ENCODE measurements around the gene TRIM17. TPM values are rescaled to one million over a fixed set of nuclear protein-coding genes. Genes with fewer than 3 reads are reported as not detected.

TRIM17 gene
- polyA plus RNA-seq, 1 donor from 2014 or later = 0.14 TPM

DNA sequence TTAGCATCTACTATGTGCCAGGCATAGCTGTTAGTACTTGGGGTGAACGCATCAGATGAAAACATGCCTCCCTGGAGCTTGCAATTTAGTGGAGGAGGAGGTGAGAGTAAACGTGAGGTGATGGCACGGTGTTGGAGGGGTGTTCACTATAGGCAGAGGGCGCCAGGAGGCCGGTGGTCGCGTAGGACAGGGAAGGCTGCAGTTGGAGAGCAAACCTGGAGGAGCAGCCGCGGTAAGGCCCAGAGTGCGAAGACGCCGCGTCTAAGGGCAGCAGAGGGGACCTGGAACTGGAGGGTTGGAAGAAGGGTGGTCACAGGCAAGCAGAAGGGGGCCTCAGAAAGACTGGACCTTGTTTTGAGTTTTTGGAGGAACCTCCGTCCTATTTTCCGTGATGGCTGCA lies 30.2 kb upstream of the TRIM17 start:
- TF ChIP-seq, protein P1, sequence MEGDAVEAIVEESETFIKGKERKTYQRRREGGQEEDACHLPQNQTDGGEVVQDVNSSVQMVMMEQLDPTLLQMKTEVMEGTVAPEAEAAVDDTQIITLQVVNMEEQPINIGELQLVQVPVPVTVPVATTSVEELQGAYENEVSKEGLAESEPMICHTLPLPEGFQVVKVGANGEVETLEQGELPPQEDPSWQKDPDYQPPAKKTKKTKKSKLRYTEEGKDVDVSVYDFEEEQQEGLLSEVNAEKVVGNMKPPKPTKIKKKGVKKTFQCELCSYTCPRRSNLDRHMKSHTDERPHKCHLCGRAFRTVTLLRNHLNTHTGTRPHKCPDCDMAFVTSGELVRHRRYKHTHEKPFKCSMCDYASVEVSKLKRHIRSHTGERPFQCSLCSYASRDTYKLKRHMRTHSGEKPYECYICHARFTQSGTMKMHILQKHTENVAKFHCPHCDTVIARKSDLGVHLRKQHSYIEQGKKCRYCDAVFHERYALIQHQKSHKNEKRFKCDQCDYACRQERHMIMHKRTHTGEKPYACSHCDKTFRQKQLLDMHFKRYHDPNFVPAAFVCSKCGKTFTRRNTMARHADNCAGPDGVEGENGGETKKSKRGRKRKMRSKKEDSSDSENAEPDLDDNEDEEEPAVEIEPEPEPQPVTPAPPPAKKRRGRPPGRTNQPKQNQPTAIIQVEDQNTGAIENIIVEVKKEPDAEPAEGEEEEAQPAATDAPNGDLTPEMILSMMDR (IDR thresholded peaks at IDR 0.05; ENCODE audit: poor library complexity, severe bottlenecking) = no peak
- no peak for TF ChIP-seq MXI1 (conservative IDR thresholded peaks at IDR 0.05; ENCODE audit: poor library complexity, severe bottlenecking)
- no peak for TF ChIP-seq RAD21 (conservative IDR thresholded peaks at IDR 0.05)
- no peak for TF ChIP-seq EP300 (conservative IDR thresholded peaks at IDR 0.05; ENCODE audit: poor library complexity, severe bottlenecking)
- TF ChIP-seq, protein P2, sequence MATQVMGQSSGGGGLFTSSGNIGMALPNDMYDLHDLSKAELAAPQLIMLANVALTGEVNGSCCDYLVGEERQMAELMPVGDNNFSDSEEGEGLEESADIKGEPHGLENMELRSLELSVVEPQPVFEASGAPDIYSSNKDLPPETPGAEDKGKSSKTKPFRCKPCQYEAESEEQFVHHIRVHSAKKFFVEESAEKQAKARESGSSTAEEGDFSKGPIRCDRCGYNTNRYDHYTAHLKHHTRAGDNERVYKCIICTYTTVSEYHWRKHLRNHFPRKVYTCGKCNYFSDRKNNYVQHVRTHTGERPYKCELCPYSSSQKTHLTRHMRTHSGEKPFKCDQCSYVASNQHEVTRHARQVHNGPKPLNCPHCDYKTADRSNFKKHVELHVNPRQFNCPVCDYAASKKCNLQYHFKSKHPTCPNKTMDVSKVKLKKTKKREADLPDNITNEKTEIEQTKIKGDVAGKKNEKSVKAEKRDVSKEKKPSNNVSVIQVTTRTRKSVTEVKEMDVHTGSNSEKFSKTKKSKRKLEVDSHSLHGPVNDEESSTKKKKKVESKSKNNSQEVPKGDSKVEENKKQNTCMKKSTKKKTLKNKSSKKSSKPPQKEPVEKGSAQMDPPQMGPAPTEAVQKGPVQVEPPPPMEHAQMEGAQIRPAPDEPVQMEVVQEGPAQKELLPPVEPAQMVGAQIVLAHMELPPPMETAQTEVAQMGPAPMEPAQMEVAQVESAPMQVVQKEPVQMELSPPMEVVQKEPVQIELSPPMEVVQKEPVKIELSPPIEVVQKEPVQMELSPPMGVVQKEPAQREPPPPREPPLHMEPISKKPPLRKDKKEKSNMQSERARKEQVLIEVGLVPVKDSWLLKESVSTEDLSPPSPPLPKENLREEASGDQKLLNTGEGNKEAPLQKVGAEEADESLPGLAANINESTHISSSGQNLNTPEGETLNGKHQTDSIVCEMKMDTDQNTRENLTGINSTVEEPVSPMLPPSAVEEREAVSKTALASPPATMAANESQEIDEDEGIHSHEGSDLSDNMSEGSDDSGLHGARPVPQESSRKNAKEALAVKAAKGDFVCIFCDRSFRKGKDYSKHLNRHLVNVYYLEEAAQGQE (IDR thresholded peaks at IDR 0.05; ENCODE audit: borderline replicate concordance) = no peak
- TF ChIP-seq SMC3 (conservative IDR thresholded peaks at IDR 0.05; ENCODE audit: poor library complexity) = no peak
- TF ChIP-seq EZH2 (IDR thresholded peaks at IDR 0.05; ENCODE audit: borderline replicate concordance, insufficient read depth, low read length, poor library complexity, severe bottlenecking) = no peak
- no peak for TF ChIP-seq POLR2AphosphoS5 (IDR thresholded peaks at IDR 0.05)
- no peak overlapping the region for H3K4me2 ChIP-seq (ENCODE audit: low read length)
- H3K9me3 ChIP-seq (ENCODE audit: low read length) = no peaks in the 10 kb centered on the region
- no peak overlapping the region for H2AFZ ChIP-seq (ENCODE audit: low read depth, low read length)
- no peak overlapping the region for H3K4me3 ChIP-seq (ENCODE audit: low read length)
- no peaks in the 10 kb centered on the region for H4K20me1 ChIP-seq (ENCODE audit: insufficient read depth)
- no peaks in the 10 kb centered on the region for H3K79me2 ChIP-seq (replicated peaks; ENCODE audit: insufficient read depth, low read length)
- no peak overlapping the region for H3K27ac ChIP-seq (ENCODE audit: low read length)
- no peaks in the 10 kb centered on the region for H3K27me3 ChIP-seq (ENCODE audit: insufficient read depth, low read depth, low read length)
- no peak overlapping the region for H3K9ac ChIP-seq (ENCODE audit: low read length)
- no peaks in the 10 kb centered on the region for H3K36me3 ChIP-seq (ENCODE audit: insufficient read depth, low read length)
- no peaks in the 10 kb centered on the region for H3F3A ChIP-seq (ENCODE audit: insufficient read depth, low read length, poor library complexity, severe bottlenecking)
- H3K9me2 ChIP-seq (ENCODE audit: insufficient read depth, low read length) = no peaks in the 10 kb centered on the region

DNA sequence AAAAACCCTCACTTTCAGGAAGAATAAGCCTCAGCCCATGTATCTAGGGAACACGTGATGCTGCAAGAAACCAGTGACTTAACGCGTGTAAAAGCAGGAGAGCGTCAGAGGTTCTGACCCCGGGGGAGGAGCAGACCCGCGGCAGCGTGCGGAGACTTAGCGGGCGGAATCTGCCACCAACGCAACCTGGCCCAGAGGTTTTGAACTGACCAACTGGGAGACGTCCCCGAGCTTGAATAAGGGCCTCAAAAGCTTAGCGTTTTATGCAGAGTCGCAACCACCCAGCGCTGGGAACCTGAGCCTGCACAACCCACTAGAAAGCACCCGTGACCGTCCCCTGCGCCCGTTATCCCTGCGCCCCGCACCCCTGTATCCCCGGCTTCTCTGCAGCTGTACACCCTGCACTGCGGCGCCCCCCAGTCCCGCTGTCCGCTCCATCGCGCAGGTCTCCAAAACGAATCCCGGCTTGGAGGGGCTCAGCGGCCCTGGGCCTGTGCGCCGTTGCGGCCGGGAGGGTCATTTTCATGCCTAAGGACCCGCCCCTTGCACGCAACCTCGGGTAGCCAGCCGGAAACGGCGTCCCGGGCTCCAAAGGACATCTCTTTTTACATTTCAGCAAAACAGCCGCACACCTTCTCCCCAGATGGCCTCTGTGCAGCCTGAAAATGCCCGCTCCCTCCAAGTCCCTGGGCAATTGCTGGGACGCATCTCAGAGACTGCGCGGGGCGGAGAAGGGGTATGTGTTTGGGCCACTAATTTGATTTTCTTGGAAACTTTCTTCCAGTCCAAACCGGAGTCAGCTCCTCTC lies 29.4 kb upstream of the TRIM17 start:
- Histone ChIP-seq H3K9me2 (ENCODE audit: insufficient read depth, low read length) (no peaks in the 10 kb centered on the region), H3K27me3 (ENCODE audit: insufficient read depth, low read depth, low read length) (no peaks in the 10 kb centered on the region), H4K20me1 (ENCODE audit: insufficient read depth) (no peaks in the 10 kb centered on the region), H3K79me2 (replicated peaks; ENCODE audit: insufficient read depth, low read length) (no peaks in the 10 kb centered on the region), H2AFZ (ENCODE audit: low read depth, low read length) (peak overlapping the region; percentile 70), H3K9ac (ENCODE audit: low read length) (peak overlapping the region; percentile 66), H3K9me3 (ENCODE audit: low read length) (no peaks in the 10 kb centered on the region), H3F3A (ENCODE audit: insufficient read depth, low read length, poor library complexity, severe bottlenecking) (no peaks in the 10 kb centered on the region), H3K4me2 (ENCODE audit: low read length) (peak overlapping the region; percentile 76), H3K4me3 (ENCODE audit: low read length) (peak overlapping the region; percentile 66), H3K27ac (ENCODE audit: low read length) (peak overlapping the region; percentile 9), H3K36me3 (ENCODE audit: insufficient read depth, low read length) (no peaks in the 10 kb centered on the region)
- TF ChIP-seq, protein P1 (IDR thresholded peaks at IDR 0.05; ENCODE audit: poor library complexity, severe bottlenecking) = no peak
- TF ChIP-seq POLR2AphosphoS5 (IDR thresholded peaks at IDR 0.05) = peak; percentile 25
- TF ChIP-seq EZH2 (IDR thresholded peaks at IDR 0.05; ENCODE audit: borderline replicate concordance, insufficient read depth, low read length, poor library complexity, severe bottlenecking) = no peak
- TF ChIP-seq, protein P2 (IDR thresholded peaks at IDR 0.05; ENCODE audit: borderline replicate concordance) = no peak
- TF ChIP-seq SMC3 (conservative IDR thresholded peaks at IDR 0.05; ENCODE audit: poor library complexity) = no peak
- TF ChIP-seq EP300 (conservative IDR thresholded peaks at IDR 0.05; ENCODE audit: poor library complexity, severe bottlenecking) = peak; percentile 21
- peak; percentile 32 for TF ChIP-seq TAF1 (IDR thresholded peaks at IDR 0.05; ENCODE audit: low read depth)
- no peak for TF ChIP-seq RAD21 (conservative IDR thresholded peaks at IDR 0.05)
- peak; percentile 64 for TF ChIP-seq MXI1 (conservative IDR thresholded peaks at IDR 0.05; ENCODE audit: poor library complexity, severe bottlenecking)
